H1 (cell line): Measurements from ENCODE around the gene LPO.

Experiments used
- BRCA1 ChIP-seq: IDR thresholded peaks from 2 replicates; pipeline ENCODE4 v1.6.1; 2012; ENCODE audit warnings: low read depth, low read length, improper control_type of control experiment
- EZH2 ChIP-seq: fragments of 200-600 bp; sonication (generic); IDR thresholded peaks from 2 replicates; pipeline ENCODE4 v1.7.1; 2012; ENCODE audit warnings: low read depth, mild to moderate bottlenecking, moderate library complexity, low read length, inconsistent platforms; ENCODE audit not compliant: severe bottlenecking
- JUND ChIP-seq: IDR thresholded peaks from 2 replicates; pipeline ENCODE4 v1.6.1; 2011; ENCODE audit warnings: mild to moderate bottlenecking, improper control_type of control experiment, low read length
- POLR2A ChIP-seq, 2 experiments: IDR thresholded peaks; 1 replicate in 1 of 2; 2 replicates in 1 of 2; pipeline ENCODE4 v1.6.1; 2011; ENCODE audit warnings: low read depth in 2 of 2, low read length in 2 of 2, mild to moderate bottlenecking in 2 of 2; ENCODE audit errors: control extremely low read depth in 1 of 2
- TAF1 ChIP-seq: IDR thresholded peaks from 2 replicates; pipeline ENCODE4 v1.6.1; 2011; ENCODE audit warnings: mild to moderate bottlenecking, low read depth, low read length
- YY1 ChIP-seq: IDR thresholded peaks from 2 replicates; pipeline ENCODE4 v1.6.1; 2011; ENCODE audit warnings: low read depth, mild to moderate bottlenecking, low read length
- TF ChIP-seq, protein P1 (sequence below), 3 experiments: IDR thresholded peaks; 1 replicate in 2 of 3; 2 replicates in 1 of 3; pipeline versions ENCODE4 v1.5.1 to v1.6.1; 2011; ENCODE audit warnings: low read length in 3 of 3, mild to moderate bottlenecking in 3 of 3, inconsistent platforms in 2 of 3, low read depth in 1 of 3, moderate library complexity in 1 of 3; ENCODE audit not compliant: insufficient read depth in 1 of 3; ENCODE audit errors: control extremely low read depth in 1 of 3

DNA sequence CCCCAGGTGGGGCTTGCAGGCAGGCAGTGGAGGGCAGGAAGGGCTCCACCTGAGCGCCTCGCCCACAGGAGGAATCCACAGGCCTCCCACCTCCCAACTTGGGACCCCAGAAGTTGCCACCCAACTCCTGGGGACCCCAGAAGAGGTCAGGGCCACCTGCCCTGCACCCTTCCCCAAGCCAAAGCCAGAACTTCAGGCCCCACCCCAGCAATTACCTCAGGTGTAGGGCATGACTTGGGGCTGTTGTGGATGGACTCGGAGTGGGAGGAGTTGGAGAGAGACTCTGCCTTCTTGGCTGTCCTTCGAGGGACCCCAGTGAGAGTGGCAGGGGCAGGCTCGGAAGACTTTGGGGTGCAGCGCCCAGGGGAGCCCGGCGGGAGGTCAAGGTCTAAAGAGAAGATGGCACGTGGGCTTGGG lies 79.7 kb downstream of the LPO start:
- TF ChIP-seq, protein P1, sequence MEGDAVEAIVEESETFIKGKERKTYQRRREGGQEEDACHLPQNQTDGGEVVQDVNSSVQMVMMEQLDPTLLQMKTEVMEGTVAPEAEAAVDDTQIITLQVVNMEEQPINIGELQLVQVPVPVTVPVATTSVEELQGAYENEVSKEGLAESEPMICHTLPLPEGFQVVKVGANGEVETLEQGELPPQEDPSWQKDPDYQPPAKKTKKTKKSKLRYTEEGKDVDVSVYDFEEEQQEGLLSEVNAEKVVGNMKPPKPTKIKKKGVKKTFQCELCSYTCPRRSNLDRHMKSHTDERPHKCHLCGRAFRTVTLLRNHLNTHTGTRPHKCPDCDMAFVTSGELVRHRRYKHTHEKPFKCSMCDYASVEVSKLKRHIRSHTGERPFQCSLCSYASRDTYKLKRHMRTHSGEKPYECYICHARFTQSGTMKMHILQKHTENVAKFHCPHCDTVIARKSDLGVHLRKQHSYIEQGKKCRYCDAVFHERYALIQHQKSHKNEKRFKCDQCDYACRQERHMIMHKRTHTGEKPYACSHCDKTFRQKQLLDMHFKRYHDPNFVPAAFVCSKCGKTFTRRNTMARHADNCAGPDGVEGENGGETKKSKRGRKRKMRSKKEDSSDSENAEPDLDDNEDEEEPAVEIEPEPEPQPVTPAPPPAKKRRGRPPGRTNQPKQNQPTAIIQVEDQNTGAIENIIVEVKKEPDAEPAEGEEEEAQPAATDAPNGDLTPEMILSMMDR (IDR thresholded peaks at IDR 0.05; ENCODE audit: control extremely low read depth in 1 of 3, insufficient read depth in 1 of 3, low read depth in 1 of 3, low read length in 3 of 3), result no peak
- TF ChIP-seq EZH2 (no peak), BRCA1 (no peak), YY1 (no peak), JUND (no peak), POLR2A (IDR thresholded peaks at IDR 0.05; ENCODE audit: control extremely low read depth in 1 of 2, low read depth in 2 of 2, low read length in 2 of 2) (no peak), TAF1 (no peak)
